Smooth muscle cell (in vitro differentiated cells): ENCODE measurements around the gene BASP1. TPM values are rescaled to one million over a fixed set of nuclear protein-coding genes. Genes with fewer than 3 reads are reported as not detected.

Source experiments
- DNase-seq: peaks from one replicate; lab custom pipeline; 2025; ENCODE audit not compliant: unreplicated experiment; lab: John Stamatoyannopoulos, UW
- H2AFZ ChIP-seq: fragments of 200-600 bp; sonication (generic); 2 replicates; pipeline ENCODE4 v1.6.0; 2016; ENCODE audit warnings: antibody characterized with exemption, low read depth, mild to moderate bottlenecking
- H3F3A ChIP-seq: fragments of 200-600 bp; sonication (generic); 2 replicates; pipeline ENCODE4 v1.6.0; 2017; ENCODE audit warnings: antibody characterized with exemption, low read depth
- H3K27ac ChIP-seq: fragments of 200-600 bp; sonication (generic); 2 replicates; pipeline ENCODE4 v1.5.1; 2016; ENCODE audit warnings: low read depth, mild to moderate bottlenecking
- H3K27me3 ChIP-seq: fragments of 200-600 bp; sonication (generic); 2 replicates; pipeline ENCODE4 v1.6.1; 2016; ENCODE audit warnings: low read depth, mild to moderate bottlenecking
- H3K36me3 ChIP-seq: fragments of 200-600 bp; sonication (generic); 2 replicates; pipeline ENCODE4 v1.5.1; 2016; ENCODE audit warnings: low read depth
- H3K4me1 ChIP-seq: fragments of 200-600 bp; sonication (generic); 2 replicates; pipeline ENCODE4 v1.5.1; 2016; ENCODE audit warnings: low read depth
- H3K4me2 ChIP-seq: fragments of 200-600 bp; sonication (generic); 2 replicates; pipeline ENCODE4 v1.6.0; 2016; ENCODE audit warnings: mild to moderate bottlenecking
- H3K4me3 ChIP-seq: fragments of 200-600 bp; sonication (generic); 2 replicates; pipeline ENCODE4 v1.5.1; 2016; ENCODE audit warnings: mild to moderate bottlenecking
- H3K79me2 ChIP-seq: fragments of 200-600 bp; sonication (generic); 2 replicates; pipeline ENCODE4 v1.6.0; 2016; ENCODE audit warnings: low read depth, mild to moderate bottlenecking
- H3K9ac ChIP-seq: fragments of 200-600 bp; sonication (generic); 2 replicates; pipeline ENCODE4 v1.6.0; 2016; ENCODE audit warnings: low read depth
- H3K9me3 ChIP-seq: fragments of 200-600 bp; sonication (generic); replicated peaks from 2 replicates; pipeline ENCODE4 v1.5.1; 2016; ENCODE audit warnings: low read depth
- H4K20me1 ChIP-seq: fragments of 200-600 bp; sonication (generic); 2 replicates; pipeline ENCODE4 v1.6.0; 2016; ENCODE audit warnings: low read depth
- WGBS: methylation state at CpG from one replicate; pipeline ENCODE4 v1.1.7; 2016; ENCODE audit warnings: low lambda C conversion rate; 5-methylcytosine and 5-hydroxymethylcytosine counted together
- polyA plus RNA-seq: library from polyadenylated mRNA; unstranded; fragments of >200 nt; fragmentation: Nextera tagmentation; extraction: Ambion mirVana; gene quantifications from 2 replicates; pipeline ENCODE4 v1.2.1, GENCODE V29; 2016
- total RNA-seq: library from RNA; depleted of rRNA; stranded (reverse); fragments of >200 nt; gene quantifications from 2 replicates; pipeline ENCODE4 v1.2.3, GENCODE V29; 2014
- TF ChIP-seq, protein P1 (sequence below): fragments of 200-600 bp; sonication (generic); IDR thresholded peaks from 2 replicates; pipeline ENCODE4 v1.5.1; 2017; ENCODE audit warnings: borderline replicate concordance, mild to moderate bottlenecking, antibody characterized with exemption; ENCODE audit not compliant: insufficient read depth, poor library complexity, severe bottlenecking

Gene BASP1
- total and polyA plus RNA-seq, 2 experiments from 2014 or later, result 194 to 304 TPM

DNA sequence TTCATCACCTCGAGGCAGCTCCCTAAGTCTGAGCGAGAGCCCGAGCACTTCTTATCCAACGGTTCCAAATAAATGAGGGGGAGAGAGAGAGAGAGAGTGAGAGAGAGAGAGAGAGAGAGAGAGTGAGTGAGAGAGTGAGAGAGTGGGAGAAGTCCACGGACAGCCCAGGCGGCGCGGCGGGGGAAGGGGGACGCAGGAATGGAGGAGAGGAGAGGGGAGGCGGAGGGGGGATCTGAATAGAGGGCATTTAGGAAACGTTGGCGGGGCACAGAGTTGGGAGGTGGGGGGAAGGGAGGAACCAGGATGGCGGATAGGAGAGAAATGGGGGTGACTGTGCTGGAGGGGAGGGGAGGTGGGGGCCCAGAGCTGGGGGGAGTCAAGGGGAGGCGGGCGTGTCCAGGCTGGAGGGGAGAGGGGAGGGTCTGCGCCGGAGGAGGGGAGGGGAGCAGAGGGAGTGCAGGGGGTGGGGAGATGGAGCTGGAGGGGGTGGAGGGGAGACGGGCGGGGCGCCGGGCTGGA, 398 bp upstream of the BASP1 start:
- TF ChIP-seq, protein P1, sequence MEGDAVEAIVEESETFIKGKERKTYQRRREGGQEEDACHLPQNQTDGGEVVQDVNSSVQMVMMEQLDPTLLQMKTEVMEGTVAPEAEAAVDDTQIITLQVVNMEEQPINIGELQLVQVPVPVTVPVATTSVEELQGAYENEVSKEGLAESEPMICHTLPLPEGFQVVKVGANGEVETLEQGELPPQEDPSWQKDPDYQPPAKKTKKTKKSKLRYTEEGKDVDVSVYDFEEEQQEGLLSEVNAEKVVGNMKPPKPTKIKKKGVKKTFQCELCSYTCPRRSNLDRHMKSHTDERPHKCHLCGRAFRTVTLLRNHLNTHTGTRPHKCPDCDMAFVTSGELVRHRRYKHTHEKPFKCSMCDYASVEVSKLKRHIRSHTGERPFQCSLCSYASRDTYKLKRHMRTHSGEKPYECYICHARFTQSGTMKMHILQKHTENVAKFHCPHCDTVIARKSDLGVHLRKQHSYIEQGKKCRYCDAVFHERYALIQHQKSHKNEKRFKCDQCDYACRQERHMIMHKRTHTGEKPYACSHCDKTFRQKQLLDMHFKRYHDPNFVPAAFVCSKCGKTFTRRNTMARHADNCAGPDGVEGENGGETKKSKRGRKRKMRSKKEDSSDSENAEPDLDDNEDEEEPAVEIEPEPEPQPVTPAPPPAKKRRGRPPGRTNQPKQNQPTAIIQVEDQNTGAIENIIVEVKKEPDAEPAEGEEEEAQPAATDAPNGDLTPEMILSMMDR, result no peak
- H3K36me3 ChIP-seq, result no peaks in the 10 kb centered on the region
- H3K9ac ChIP-seq, result no peak overlapping the region
- H3F3A ChIP-seq, result peaks cover 9% of the 10 kb centered on the region
- peak overlapping the region; percentile 87 for H3K4me2 ChIP-seq
- peaks cover 50% of the 10 kb centered on the region for H3K4me1 ChIP-seq
- H4K20me1 ChIP-seq, result peaks cover 33% of the 10 kb centered on the region
- peaks cover 47% of the 10 kb centered on the region for H3K79me2 ChIP-seq
- peak overlapping the region; percentile 72 for H2AFZ ChIP-seq
- 0% methylated on average over 4 of the region's 22 CpGs for WGBS
- H3K27ac ChIP-seq, result no peak overlapping the region
- peak overlapping the region; percentile 81 for H3K4me3 ChIP-seq
- peak; percentile 56 for DNase-seq
- H3K27me3 ChIP-seq, result no peaks in the 10 kb centered on the region
- H3K9me3 ChIP-seq, result no peaks in the 10 kb centered on the region

DNA sequence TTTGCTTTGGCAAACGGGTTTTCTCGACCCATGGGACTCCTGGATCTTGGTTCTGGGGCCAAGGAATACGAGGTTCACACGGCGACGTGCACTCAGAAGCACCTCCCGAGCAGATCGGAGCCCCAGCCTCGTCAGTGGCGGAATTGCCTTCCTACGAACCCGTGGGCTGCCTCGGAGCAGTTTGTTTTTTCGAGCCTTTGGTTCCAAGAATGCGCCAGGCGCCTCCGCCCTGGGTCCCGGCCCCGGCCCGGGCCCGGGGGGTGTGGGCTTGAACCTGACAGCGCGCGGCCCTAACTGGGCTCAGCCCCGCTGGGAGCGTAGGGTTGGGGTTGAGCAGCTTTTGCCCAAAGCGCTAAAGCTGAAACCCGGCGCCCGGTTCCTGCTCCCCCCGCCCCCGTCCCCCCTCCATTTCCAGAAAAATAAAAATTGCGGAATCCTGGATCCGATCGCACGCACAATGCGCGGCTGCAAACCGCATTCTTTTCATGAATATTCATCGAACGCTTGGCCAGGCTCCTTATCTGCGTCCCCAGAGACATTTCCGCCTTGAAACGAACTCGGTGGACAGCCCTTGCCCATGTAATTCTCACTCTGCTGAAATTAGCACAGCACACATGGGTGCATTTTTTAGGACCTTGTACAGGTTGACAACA, 1.0 kb downstream of the BASP1 start:
- DNase-seq, result peak; percentile 33
- H3K27me3 ChIP-seq, result no peaks in the 10 kb centered on the region
- H3K4me1 ChIP-seq, result peaks cover 61% of the 10 kb centered on the region
- H3K27ac ChIP-seq, result peak overlapping the region; percentile 94
- H3F3A ChIP-seq, result peaks cover 14% of the 10 kb centered on the region
- TF ChIP-seq, protein P1, result no peak
- WGBS, result 1% methylated on average over 42 of the region's 45 CpGs
- H3K36me3 ChIP-seq, result no peaks in the 10 kb centered on the region
- H3K4me3 ChIP-seq, result peak overlapping the region; percentile 81
- peak overlapping the region; percentile 97 for H3K9ac ChIP-seq
- H4K20me1 ChIP-seq, result peaks cover 48% of the 10 kb centered on the region
- H3K79me2 ChIP-seq, result peaks cover 62% of the 10 kb centered on the region
- H3K4me2 ChIP-seq, result peak overlapping the region; percentile 90
- no peaks in the 10 kb centered on the region for H3K9me3 ChIP-seq
- no peak overlapping the region for H2AFZ ChIP-seq

DNA sequence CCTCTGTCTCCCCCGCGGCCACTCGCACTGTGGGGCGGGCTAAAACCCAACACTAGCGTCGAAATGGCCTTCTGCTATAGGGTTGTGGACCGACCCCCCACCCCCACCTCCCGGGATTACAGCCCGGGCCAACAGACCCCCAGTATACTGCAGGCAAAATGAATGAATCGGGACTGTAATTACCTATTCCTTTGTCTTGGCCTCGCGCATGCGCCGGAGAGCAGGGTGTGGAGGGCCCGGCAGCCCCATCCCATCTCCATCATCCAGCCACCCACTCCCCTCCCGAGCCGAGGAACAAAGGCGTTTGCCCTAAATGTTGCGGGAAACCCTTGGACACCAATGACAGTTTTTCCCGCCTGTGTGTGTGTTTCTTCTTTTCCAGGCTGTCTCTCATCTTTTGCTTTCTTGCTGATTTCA, 1.6 kb downstream of the BASP1 start:
- Histone ChIP-seq H3K36me3 (no peaks in the 10 kb centered on the region), H3F3A (peaks cover 18% of the 10 kb centered on the region), H3K27me3 (no peaks in the 10 kb centered on the region), H3K4me3 (peak overlapping the region; percentile 81), H3K9me3 (no peaks in the 10 kb centered on the region), H4K20me1 (peaks cover 53% of the 10 kb centered on the region), H3K4me2 (peak overlapping the region; percentile 90), H3K79me2 (peaks cover 67% of the 10 kb centered on the region), H3K4me1 (peaks cover 61% of the 10 kb centered on the region), H3K9ac (peak overlapping the region; percentile 97), H2AFZ (no peak overlapping the region), H3K27ac (peak overlapping the region; percentile 94)
- DNase-seq, result no peak
- 1% methylated on average over 20 of the region's 20 CpGs for WGBS
- TF ChIP-seq, protein P1, result no peak
